WTC11 (cell line): ENCODE results near the gene CLEC3B. TPM values are rescaled to one million over a fixed set of nuclear protein-coding genes. Genes with fewer than 3 reads are reported as not detected.

Experiments used
- ATAC-seq: fragments of 200-7000 bp; cut with Tn5 transposase; 2 replicates; pipeline ENCODE4 v1.10.0; 2021; ENCODE audit warnings: mild to moderate bottlenecking, moderate library complexity
- CTCF ChIA-PET: fragments of 300-600 bp; sonication (Branson Sonifier 250); formaldehyde crosslinking; loops from one replicate; lab custom pipeline; 2021; ENCODE audit warnings: antibody characterized with exemption; lab: Charles Lee
- POLR2A ChIA-PET: fragments of 350-600 bp; sonication (Branson Sonifier 250); formaldehyde crosslinking; loops from one replicate; lab custom pipeline; 2021; ENCODE audit warnings: antibody characterized with exemption; lab: Charles Lee
- DNase-seq: peaks from one replicate; pipeline ENCODE4 v3.0.0; 2021; ENCODE audit warnings: low spot score
- H3K27ac Mint-ChIP-seq: 2 replicates; pipeline ENCODE4 v1.8.0; 2021; ENCODE audit warnings: mixed read lengths
- H3K27me3 Mint-ChIP-seq: 2 replicates; pipeline ENCODE4 v1.8.0; 2021; ENCODE audit warnings: low read depth, mild to moderate bottlenecking, moderate library complexity, mixed read lengths
- H3K36me3 Mint-ChIP-seq: 2 replicates; pipeline ENCODE4 v1.8.0; 2021; ENCODE audit warnings: mixed read lengths
- H3K4me1 Mint-ChIP-seq: 2 replicates; pipeline ENCODE4 v1.8.0; 2022; ENCODE audit warnings: mixed read lengths
- H3K4me3 Mint-ChIP-seq: 2 replicates; pipeline ENCODE4 v1.8.0; 2021; ENCODE audit warnings: mild to moderate bottlenecking, moderate library complexity, mixed read lengths
- H3K9me3 Mint-ChIP-seq: 2 replicates; pipeline ENCODE4 v1.8.0; 2021; ENCODE audit warnings: mixed read lengths
- ATF1 ChIP-seq: sonication (generic); formaldehyde crosslinking; IDR thresholded peaks from 2 replicates; pipeline ENCODE4 v1.8.1; 2023; ENCODE audit warnings: mild to moderate bottlenecking, moderate library complexity, missing genetic modification reagents
- ATF6 ChIP-seq: sonication (generic); formaldehyde crosslinking; IDR thresholded peaks from 2 replicates; pipeline ENCODE4 v1.8.1; 2023; ENCODE audit warnings: mild to moderate bottlenecking, missing genetic modification reagents
- E2F1 ChIP-seq: sonication (generic); formaldehyde crosslinking; IDR thresholded peaks from 2 replicates; pipeline ENCODE4 v1.8.0; 2022; ENCODE audit warnings: mild to moderate bottlenecking, missing genetic modification reagents
- ELF4 ChIP-seq: sonication (generic); formaldehyde crosslinking; IDR thresholded peaks from 2 replicates; pipeline ENCODE4 v1.8.1; 2022; ENCODE audit warnings: low read depth, mild to moderate bottlenecking, moderate library complexity, missing genetic modification reagents
- FOXK1 ChIP-seq: sonication (generic); formaldehyde crosslinking; IDR thresholded peaks from 2 replicates; pipeline ENCODE4 v1.8.0; 2022; ENCODE audit warnings: mild to moderate bottlenecking, moderate library complexity, missing genetic modification reagents
- GTF2I ChIP-seq: fragments of 250-450 bp; sonication (Bioruptor Pico); conservative IDR thresholded peaks from 2 replicates; pipeline ENCODE4 v1.4.0; 2021; ENCODE audit warnings: mild to moderate bottlenecking
- KAT7 ChIP-seq: sonication (generic); formaldehyde crosslinking; IDR thresholded peaks from 2 replicates; pipeline ENCODE4 v1.8.1; 2023; ENCODE audit warnings: missing genetic modification reagents, mild to moderate bottlenecking, borderline replicate concordance
- OVOL2 ChIP-seq: fragments of 250-450 bp; sonication (Bioruptor Pico); IDR thresholded peaks from 2 replicates; pipeline ENCODE4 v1.9.0; 2021; ENCODE audit warnings: mild to moderate bottlenecking, borderline replicate concordance
- PRRX2 ChIP-seq: fragments of 250-450 bp; sonication (Bioruptor Pico); IDR thresholded peaks from 2 replicates; pipeline ENCODE4 v1.8.0; 2021; ENCODE audit warnings: mild to moderate bottlenecking
- TCF7 ChIP-seq: sonication (generic); formaldehyde crosslinking; IDR thresholded peaks from 2 replicates; pipeline ENCODE4 v1.8.0; 2022; ENCODE audit warnings: mild to moderate bottlenecking, low read depth, missing genetic modification reagents, moderate library complexity
- TEAD4 ChIP-seq: sonication (generic); formaldehyde crosslinking; IDR thresholded peaks from 2 replicates; pipeline ENCODE4 v1.8.0; 2022; ENCODE audit warnings: mild to moderate bottlenecking, missing genetic modification reagents
- USF2 ChIP-seq: sonication (generic); formaldehyde crosslinking; IDR thresholded peaks from 2 replicates; pipeline ENCODE4 v1.8.1; 2023; ENCODE audit warnings: mild to moderate bottlenecking, missing genetic modification reagents, moderate library complexity
- ZBTB43 ChIP-seq: sonication (generic); formaldehyde crosslinking; IDR thresholded peaks from 2 replicates; pipeline ENCODE4 v1.8.1; 2023; ENCODE audit warnings: mild to moderate bottlenecking, missing genetic modification reagents
- ZNF219 ChIP-seq: sonication (generic); formaldehyde crosslinking; IDR thresholded peaks from 2 replicates; pipeline ENCODE4 v1.8.0; 2023; ENCODE audit warnings: missing genetic modification reagents, mild to moderate bottlenecking, borderline replicate concordance
- ZNF232 ChIP-seq: sonication (generic); formaldehyde crosslinking; IDR thresholded peaks from 2 replicates; pipeline ENCODE4 v1.8.0; 2022; ENCODE audit warnings: mild to moderate bottlenecking, missing genetic modification reagents
- ZNF396 ChIP-seq: fragments of 250-450 bp; sonication (Bioruptor Pico); IDR thresholded peaks from 2 replicates; pipeline ENCODE4 v1.8.0; 2021; ENCODE audit warnings: mild to moderate bottlenecking, moderate library complexity, borderline replicate concordance
- ZNF416 ChIP-seq: fragments of 250-450 bp; sonication (Bioruptor Pico); IDR thresholded peaks from 2 replicates; pipeline ENCODE4 v1.9.0; 2021; ENCODE audit warnings: mild to moderate bottlenecking, inconsistent platforms
- ZNF425 ChIP-seq: fragments of 250-450 bp; sonication (Bioruptor Pico); conservative IDR thresholded peaks from 2 replicates; pipeline ENCODE4 v1.9.0; 2021; ENCODE audit warnings: mild to moderate bottlenecking
- ZNF532 ChIP-seq: fragments of 250-450 bp; sonication (Bioruptor Pico); IDR thresholded peaks from 2 replicates; pipeline ENCODE4 v1.9.0; 2021; ENCODE audit warnings: mild to moderate bottlenecking, borderline replicate concordance
- total RNA-seq: library from RNA; stranded (reverse); gene quantifications from 3 replicates; pipeline ENCODE4 v1.2.3, GENCODE V29; 2021

Gene CLEC3B
- total RNA-seq, 1 experiment from 2014 or later, result 0.81 TPM

- H3K4me3 Mint-ChIP-seq, result no peak overlapping the region
- H3K9me3 Mint-ChIP-seq, result peaks cover 26% of the 10 kb centered on the region
- ATAC-seq (no peak), DNase-seq (no peak)
- H3K4me1 Mint-ChIP-seq, result no peaks in the 10 kb centered on the region
- ChIA-PET CTCF (interaction anchor here (2.4 kb wide), 1 partner anchor 11 kb away, joined by 8 read pairs; no protein-coding TSS in a partner anchor), POLR2A (no interaction called here)
- no peaks in the 10 kb centered on the region for H3K27me3 Mint-ChIP-seq
- peaks cover 81% of the 10 kb centered on the region for H3K36me3 Mint-ChIP-seq
- H3K27ac Mint-ChIP-seq, result no peak overlapping the region
- no peak for TF ChIP-seq E2F1
- TF ChIP-seq ZNF396 (CRISPR knock-in tag), result no peak
- no peak for TF ChIP-seq ZNF416 (CRISPR knock-in tag)
- no peak for TF ChIP-seq ZNF532 (CRISPR knock-in tag)
- TF ChIP-seq OVOL2 (CRISPR knock-in tag), result no peak
- no peak for TF ChIP-seq ATF6 (CRISPR knock-in tag)
- TF ChIP-seq TCF7 (CRISPR knock-in tag), result no peak
- no peak for TF ChIP-seq ZNF425 (CRISPR knock-in tag)
- TF ChIP-seq FOXK1 (CRISPR knock-in tag), result no peak
- TF ChIP-seq KAT7 (CRISPR knock-in tag), result no peak
- TF ChIP-seq ZNF232, result no peak
- no peak for TF ChIP-seq ZNF219 (CRISPR knock-in tag)
- no peak for TF ChIP-seq GTF2I (CRISPR knock-in tag)
- TF ChIP-seq ELF4 (CRISPR knock-in tag), result no peak
- no peak for TF ChIP-seq USF2 (CRISPR knock-in tag)
- TF ChIP-seq PRRX2 (CRISPR knock-in tag), result no peak
- no peak for TF ChIP-seq TEAD4 (CRISPR knock-in tag)
- no peak for TF ChIP-seq ATF1 (CRISPR knock-in tag)
- no peak for TF ChIP-seq ZBTB43
Observed at GRCh38 chr3:45003406-45003805, 22.7 kb upstream of the CLEC3B start.
